Nucleus accumbens (tissue), 56 donors: ENCODE results near the gene FNDC3B.

Experiments
- DNase-seq, 56 donors: peaks; one replicate each; lab custom pipeline; 2025; lab: John Stamatoyannopoulos, UW

FNDC3B gene

GRCh38 chr3:172292422-172292821 lies 253.0 kb downstream of the FNDC3B start:
- no peak for DNase-seq

- DNase-seq = no peak
Observed at GRCh38 chr3:172293093-172293492, 253.7 kb downstream of the FNDC3B start.

- DNase-seq = no peak
Observed at GRCh38 chr3:172294223-172294806, 254.9 kb downstream of the FNDC3B start.

GRCh38 chr3:172296248-172296974 lies 257.0 kb downstream of the FNDC3B start:
- no peak for DNase-seq

GRCh38 chr3:172296975-172297332 lies 257.6 kb downstream of the FNDC3B start:
- no peak for DNase-seq

GRCh38 chr3:172298247-172298646 lies 258.9 kb downstream of the FNDC3B start:
- no peak for DNase-seq

- DNase-seq = no peak
Observed at GRCh38 chr3:172300187-172300586, 260.8 kb downstream of the FNDC3B start.

- no peak for DNase-seq
Observed at GRCh38 chr3:172300862-172301261, 261.5 kb downstream of the FNDC3B start.

GRCh38 chr3:172302203-172302602 lies 262.8 kb downstream of the FNDC3B start:
- DNase-seq = peak in 3 of 56 donors; percentile 15 to 36 (median 33)

GRCh38 chr3:172303181-172303580 lies 263.8 kb downstream of the FNDC3B start:
- DNase-seq = no peak

GRCh38 chr3:172303941-172304558 lies 264.7 kb downstream of the FNDC3B start:
- no peak for DNase-seq

GRCh38 chr3:172305552-172305951 lies 266.2 kb downstream of the FNDC3B start:
- DNase-seq = no peak

- no peak for DNase-seq
Observed at GRCh38 chr3:172305974-172306373, 266.6 kb downstream of the FNDC3B start.

GRCh38 chr3:172307141-172307560 lies 267.8 kb downstream of the FNDC3B start:
- no peak for DNase-seq

GRCh38 chr3:172309059-172309458 lies 269.7 kb downstream of the FNDC3B start:
- DNase-seq = no peak

GRCh38 chr3:172309741-172310427 lies 270.5 kb downstream of the FNDC3B start:
- DNase-seq = no peak

GRCh38 chr3:172310428-172310760 lies 271.0 kb downstream of the FNDC3B start:
- DNase-seq = no peak

GRCh38 chr3:172311217-172311616 lies 271.8 kb downstream of the FNDC3B start:
- DNase-seq = no peak

- DNase-seq = no peak
Observed at GRCh38 chr3:172312001-172312400, 272.6 kb downstream of the FNDC3B start.

- DNase-seq = no peak
Observed at GRCh38 chr3:172312711-172313110, 273.3 kb downstream of the FNDC3B start.

GRCh38 chr3:172313671-172314070 lies 274.3 kb downstream of the FNDC3B start:
- no peak for DNase-seq
